HG03342 (cell line): Measurements from ENCODE around the gene NAV2.
A peak's percentile ranks its signal among the peaks of the same experiment; 100 is the strongest.
"Not testable (repeated sequence)": the region's sequence is repeated elsewhere in the genome, so short reads cannot be mapped to it uniquely, and the experiment has no call there.

ENCODE experiments used
- ATAC-seq: cut with Tn5 transposase; IDR thresholded peaks from one replicate; pipeline ENCODE4 v1.9.1; 2021; ENCODE audit warnings: mild to moderate bottlenecking, moderate library complexity; ENCODE audit not compliant: unreplicated experiment

NAV2 gene

GRCh38 chr11:19938866-19939265, 226.2 kb downstream of the NAV2 start:
- ATAC-seq, result no peak

GRCh38 chr11:19939415-19939929, 226.8 kb downstream of the NAV2 start:
- ATAC-seq, result no peak

- no peak for ATAC-seq
Measured at GRCh38 chr11:19940831-19941230, 228.2 kb downstream of the NAV2 start.

GRCh38 chr11:19946681-19947080, 234.0 kb downstream of the NAV2 start:
- no peak for ATAC-seq

- no peak for ATAC-seq
Measured at GRCh38 chr11:19947537-19948114, 235.0 kb downstream of the NAV2 start.

GRCh38 chr11:19949606-19950005, 237.0 kb downstream of the NAV2 start:
- ATAC-seq, result no peak

- ATAC-seq, result peak; percentile 93
Measured at GRCh38 chr11:19951558-19952115, 239.0 kb downstream of the NAV2 start.

- ATAC-seq, result peak; percentile 13
Measured at GRCh38 chr11:19952116-19952605, 239.5 kb downstream of the NAV2 start.

- ATAC-seq, result no peak
Measured at GRCh38 chr11:19952911-19953310, 240.3 kb downstream of the NAV2 start.

GRCh38 chr11:19953336-19953735, 240.7 kb downstream of the NAV2 start:
- ATAC-seq, result no peak

- ATAC-seq, result no peak
Measured at GRCh38 chr11:19953909-19954308, 241.3 kb downstream of the NAV2 start.

GRCh38 chr11:19954899-19955298, 242.3 kb downstream of the NAV2 start:
- ATAC-seq, result no peak

- ATAC-seq, result no peak
Measured at GRCh38 chr11:19955660-19956059, 243.0 kb downstream of the NAV2 start.

GRCh38 chr11:19956228-19956627, 243.6 kb downstream of the NAV2 start:
- ATAC-seq, result no peak

- ATAC-seq, result no peak
Measured at GRCh38 chr11:19957294-19957943, 244.8 kb downstream of the NAV2 start.

GRCh38 chr11:19958204-19958603, 245.6 kb downstream of the NAV2 start:
- ATAC-seq, result no peak

GRCh38 chr11:19959210-19959609, 246.6 kb downstream of the NAV2 start:
- no peak for ATAC-seq

- no peak for ATAC-seq
Measured at GRCh38 chr11:19959648-19960059, 247.0 kb downstream of the NAV2 start.

GRCh38 chr11:19960410-19960809, 247.8 kb downstream of the NAV2 start:
- ATAC-seq, result not testable (repeated sequence)

- no peak for ATAC-seq
Measured at GRCh38 chr11:19961225-19961624, 248.6 kb downstream of the NAV2 start.

- ATAC-seq, result no peak
Measured at GRCh38 chr11:19962053-19962800, 249.6 kb downstream of the NAV2 start.
